Measurements from ENCODE around the gene INPP5D. TPM values are rescaled to one million over a fixed set of nuclear protein-coding genes. Genes with fewer than 3 reads are reported as not detected.

Gene INPP5D
- total RNA-seq = 15.9 and 37.7 TPM in 2 replicates

GRCh38 chr2:233059797-233060500 is at the start of gene INPP5D:
Gene INPP5D (plus strand): TSS chr2:233060342. CDS start chr2:233060479, 137 bp downstream.

GRCh38 chr2:233013027-233013461 is 47.1 kb upstream of the INPP5D start, which contains the start of gene NGEF:
Gene NGEF (minus strand): TSS chr2:233013256. CDS start chr2:232974890, 38,366 bp downstream.

GRCh38 chr2:233032551-233033320 is 27.4 kb upstream of the INPP5D start, which contains the start of gene NEU2:
Gene NEU2 (plus strand): TSS chr2:233032672. CDS start chr2:233032672, 0 bp downstream.

GRCh38 chr2:233251306-233252116 is 191.4 kb downstream of the INPP5D start, which contains the start of gene ATG16L1:
Gene ATG16L1 (plus strand): TSS chr2:233251673. CDS start chr2:233251828, 155 bp downstream.

Other genes starting within 250 kb of the INPP5D start
- gene SNORC, start 190.1 kb upstream of the INPP5D start, total RNA-seq = under 0.01 and 0.63 TPM in 2 replicates
- gene NGEF, start 47.1 kb upstream of the INPP5D start, total RNA-seq = 0.16 and 0.19 TPM in 2 replicates
- gene NEU2, start 27.7 kb upstream of the INPP5D start, total RNA-seq = not detected in 2 replicates
- gene ATG16L1, start 191.3 kb downstream of the INPP5D start, total RNA-seq = 23.8 and 47.1 TPM in 2 replicates
- gene SAG, start 247.5 kb downstream of the INPP5D start, total RNA-seq = not detected in 2 replicates

All from bladder microvascular endothelial cell (primary cell).